ENCODE results near the gene IGLL5.

The IGLL5 gene

GRCh38 chr22:22928666-22929380 is 41.2 kb downstream of the IGLL5 start:
- no peak for DNase-seq

DNA sequence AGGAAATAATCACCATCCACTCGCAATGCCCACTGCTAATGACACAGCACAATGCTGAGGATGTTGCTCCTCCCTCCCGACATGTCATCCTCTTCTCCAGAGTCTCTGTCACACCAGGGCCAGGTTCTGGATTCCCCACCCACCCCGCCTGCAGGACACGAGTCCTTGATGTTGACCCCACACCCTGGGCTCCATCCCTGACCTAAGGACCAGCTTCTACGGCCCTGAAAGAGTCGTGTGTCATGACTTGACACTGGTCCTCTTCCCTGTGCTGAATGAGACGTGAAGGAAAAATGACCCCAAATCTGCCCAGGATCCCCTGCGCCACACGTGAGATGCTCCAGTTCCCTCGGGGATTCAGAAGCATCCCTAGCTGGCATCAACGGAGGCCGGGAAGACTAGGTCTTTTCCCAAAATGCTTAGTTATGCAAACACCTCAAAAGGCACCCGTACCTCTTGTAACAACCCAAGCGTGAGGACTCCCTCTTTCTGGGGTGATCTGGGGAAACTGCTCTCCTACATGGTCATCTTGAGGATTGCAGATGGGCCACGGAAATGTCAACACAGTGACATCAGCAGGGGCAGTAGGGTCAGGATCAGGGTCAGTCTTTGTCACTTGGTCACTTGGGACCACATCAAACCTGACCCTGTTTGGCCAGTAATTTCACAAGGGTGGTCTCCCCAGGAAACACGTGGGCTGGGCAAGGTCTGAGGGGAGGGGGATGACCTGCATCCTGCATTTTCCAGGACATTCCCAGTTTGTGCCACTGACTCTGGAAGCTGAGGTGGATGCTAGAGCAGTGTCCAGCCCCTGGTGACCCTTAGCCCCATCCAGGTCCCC is 42.0 kb downstream of the IGLL5 start:
- DNase-seq: no peak

- DNase-seq: no peak
Observed at GRCh38 chr22:22930222-22930497, 42.5 kb downstream of the IGLL5 start.

DNA sequence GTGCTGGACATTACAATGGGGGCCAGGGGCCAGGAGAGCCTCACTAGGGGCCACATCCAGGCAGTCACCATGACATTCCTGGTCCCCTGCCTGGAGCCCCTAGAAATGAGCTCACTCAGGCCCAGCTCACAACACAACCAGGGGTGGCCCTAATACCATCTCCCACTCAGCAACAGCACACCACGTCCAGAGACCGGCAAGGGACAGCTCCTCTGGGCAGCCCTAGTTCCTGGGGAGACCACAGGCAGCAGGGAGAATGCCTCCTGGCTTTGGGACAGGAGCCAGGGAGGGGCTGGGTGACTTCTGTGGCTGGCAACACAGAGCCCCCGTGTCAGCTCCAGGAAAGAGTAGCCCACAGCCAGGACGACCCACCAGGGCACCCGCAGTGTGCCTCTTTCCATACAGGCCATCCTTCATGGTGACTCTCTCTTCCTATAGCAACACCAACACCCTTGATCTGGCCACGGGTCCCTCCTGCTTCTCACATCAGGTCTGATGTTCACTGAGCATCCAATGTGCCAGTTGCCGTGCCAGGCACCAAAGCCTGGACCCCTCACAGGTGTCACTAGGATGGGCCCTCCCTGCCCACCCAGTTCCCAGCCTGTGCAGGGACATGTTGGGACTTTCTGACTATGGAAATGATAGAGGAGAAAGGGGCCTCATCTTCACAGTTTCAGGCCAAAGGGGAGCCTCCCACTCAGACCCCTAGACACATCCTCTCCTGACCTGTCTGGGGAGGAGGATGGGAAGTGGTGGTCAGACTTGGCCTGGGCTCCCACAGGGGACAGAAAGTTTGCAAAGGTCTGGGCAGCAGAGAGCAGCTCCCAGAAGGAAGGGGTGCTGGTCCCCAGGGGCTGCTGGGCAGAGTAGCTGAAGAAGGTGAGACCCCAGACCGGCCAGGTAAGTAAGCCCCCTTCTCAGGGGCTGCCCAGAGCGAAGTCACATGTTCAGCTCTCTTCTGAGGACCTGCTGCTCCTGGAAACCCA is 43.2 kb downstream of the IGLL5 start:
- DNase-seq: no peak

DNA sequence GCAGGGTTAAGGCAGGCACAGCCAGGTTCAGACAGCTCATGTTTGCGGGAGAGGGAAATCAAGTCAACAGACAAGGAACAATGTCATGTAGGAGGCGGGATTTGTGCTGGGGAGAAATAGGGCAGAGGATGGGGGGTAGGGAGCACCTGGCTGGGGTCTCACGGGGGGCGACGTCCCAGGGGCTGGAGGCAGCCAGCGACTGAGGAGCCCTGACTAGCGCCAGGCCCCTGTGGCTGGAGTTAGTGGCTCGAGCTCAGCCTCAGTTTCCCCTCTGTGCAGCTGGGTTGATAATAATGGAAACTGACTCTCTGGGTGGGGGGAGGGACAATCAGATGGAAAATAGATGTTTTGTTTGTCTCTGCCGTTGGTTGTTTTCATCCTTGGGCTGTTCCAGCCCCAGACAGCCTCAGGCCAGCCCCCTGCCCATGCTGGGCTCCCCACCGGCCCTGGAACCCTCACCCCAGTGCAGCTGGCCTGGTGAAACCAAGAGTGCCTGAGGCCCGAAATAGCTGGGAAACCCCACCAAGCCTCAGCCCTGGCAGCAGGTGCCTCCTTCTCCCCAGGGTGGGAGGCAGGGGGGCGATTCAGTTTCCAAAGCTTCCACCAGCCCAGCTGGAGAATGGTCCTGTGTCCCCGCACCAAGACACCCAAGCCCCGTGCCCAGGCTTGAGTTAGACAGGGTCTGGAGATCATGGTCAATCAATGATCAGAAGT is 44.1 kb downstream of the IGLL5 start:
- no peak for DNase-seq

DNA sequence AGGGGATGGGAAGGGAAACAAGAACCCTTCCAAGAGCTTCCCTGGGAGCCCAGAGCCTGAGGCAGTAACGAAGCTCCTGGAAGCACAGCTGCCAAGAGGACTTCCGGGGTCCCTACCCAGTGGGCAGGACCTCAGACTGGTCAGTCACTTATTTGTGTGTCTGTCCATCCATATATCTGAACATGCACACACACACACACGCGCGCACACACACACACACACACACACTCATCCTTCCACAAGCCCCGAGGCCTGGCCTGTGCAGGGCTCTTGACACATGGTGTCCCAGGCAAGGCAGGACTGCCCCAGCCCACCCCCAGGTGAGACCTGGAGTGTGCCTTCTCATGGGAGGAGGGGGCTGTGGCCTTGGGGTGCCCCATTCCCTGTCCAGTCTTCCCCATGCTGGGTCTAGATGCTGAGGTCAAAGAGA is 44.9 kb downstream of the IGLL5 start:
- DNase-seq: no peak

GRCh38 chr22:22933100-22933806 is 45.6 kb downstream of the IGLL5 start:
- no peak for DNase-seq

GRCh38 chr22:22933807-22934542 is 46.4 kb downstream of the IGLL5 start:
- DNase-seq: no peak

- DNase-seq: no peak
Observed at GRCh38 chr22:22934543-22935055, 47.0 kb downstream of the IGLL5 start.

GRCh38 chr22:22935056-22935545 is 47.5 kb downstream of the IGLL5 start:
- no peak for DNase-seq

DNA sequence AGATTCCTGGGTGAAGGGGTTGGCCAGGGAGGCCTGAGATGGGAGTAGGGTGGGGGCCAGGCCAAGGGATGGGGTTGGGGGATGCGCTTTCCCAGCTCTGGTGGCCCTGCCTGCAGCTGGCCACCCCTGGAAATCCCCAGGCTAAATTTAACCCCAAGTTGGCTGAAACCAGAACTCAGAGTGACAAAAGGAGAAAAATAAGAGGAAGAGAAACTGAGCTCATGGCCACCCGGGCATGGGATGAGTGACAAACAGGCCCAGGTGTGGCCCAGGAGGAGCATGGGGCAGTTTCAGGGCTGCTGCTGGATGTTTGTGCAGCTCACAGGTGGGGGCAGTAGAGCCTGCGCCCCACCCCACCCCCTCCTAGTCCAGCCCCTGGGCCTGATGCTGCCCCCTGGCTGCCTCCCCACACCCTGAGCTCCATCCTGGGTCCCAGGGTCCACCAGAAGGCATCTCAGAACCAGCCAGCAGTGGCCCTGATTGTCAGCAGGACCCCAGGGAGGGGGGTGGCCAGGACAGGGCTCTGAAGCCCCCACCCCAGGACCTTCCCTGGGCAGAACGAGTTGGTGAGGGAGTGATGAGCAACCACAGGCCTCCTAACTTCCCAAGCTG is 48.0 kb downstream of the IGLL5 start:
- DNase-seq: no peak

- DNase-seq: no peak
Observed at GRCh38 chr22:22936180-22936914, 48.7 kb downstream of the IGLL5 start.

DNA sequence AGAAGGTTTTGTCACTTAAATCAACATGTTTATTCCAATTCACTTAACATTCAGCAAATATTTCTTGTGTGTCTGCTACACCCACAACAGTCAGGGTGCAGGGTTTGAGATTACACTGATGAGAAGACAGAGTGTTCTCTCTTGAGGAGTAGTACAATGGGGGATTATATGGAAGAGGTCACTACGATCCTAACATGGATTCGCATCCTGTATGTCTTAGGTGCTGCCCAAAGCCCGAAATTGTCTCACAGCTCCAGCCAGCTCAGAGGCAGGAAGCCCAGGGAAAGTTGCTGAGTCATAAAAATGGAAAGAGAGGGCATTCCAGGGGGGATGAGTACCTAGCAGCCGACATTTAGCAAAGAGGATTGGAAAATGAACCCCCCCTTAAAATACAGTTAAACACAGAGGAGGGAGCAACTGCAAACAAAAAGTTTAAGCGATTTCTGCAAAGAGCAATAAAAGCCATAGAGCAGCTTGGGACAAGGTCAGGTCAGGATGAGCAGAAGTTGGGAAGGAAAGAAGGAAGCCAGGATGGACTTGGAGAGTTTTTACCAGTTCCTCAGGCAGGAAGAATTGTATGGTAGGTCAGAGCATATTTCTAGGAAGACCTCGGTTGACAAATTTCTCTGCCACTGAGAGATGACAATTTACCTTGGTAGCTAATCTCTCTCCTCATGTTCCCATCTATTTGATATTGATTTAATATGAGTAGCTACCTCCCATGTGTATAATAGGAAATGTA is 49.5 kb downstream of the IGLL5 start:
- no peak for DNase-seq

DNA sequence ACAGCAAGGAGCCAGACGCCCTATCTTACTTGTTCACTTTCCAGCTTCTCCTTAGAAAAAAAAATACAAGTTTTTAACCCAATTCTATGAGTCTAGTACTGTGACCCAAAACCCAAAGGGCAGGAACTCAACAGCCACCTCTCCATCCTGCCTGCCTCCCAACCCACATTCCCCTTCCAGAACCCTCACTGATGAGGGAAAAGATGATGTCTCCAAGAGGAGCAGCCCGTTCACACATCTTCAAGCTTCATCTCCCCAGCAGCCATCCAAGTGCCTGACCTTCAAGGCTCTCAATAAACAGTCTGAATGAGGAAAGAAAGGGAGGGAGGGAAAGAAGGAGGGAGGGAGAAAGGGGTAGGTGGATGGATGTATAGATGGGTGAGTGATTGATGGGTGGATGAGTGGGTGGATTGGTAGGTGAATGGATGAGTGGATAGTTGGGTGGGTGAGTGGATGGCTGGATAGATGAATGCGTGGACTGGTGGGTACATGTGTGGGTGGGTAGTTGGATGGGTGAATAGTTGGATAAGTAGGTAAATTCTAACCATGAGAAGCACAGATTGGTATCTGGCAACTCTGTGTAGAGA is 50.4 kb downstream of the IGLL5 start:
- DNase-seq: no peak

DNA sequence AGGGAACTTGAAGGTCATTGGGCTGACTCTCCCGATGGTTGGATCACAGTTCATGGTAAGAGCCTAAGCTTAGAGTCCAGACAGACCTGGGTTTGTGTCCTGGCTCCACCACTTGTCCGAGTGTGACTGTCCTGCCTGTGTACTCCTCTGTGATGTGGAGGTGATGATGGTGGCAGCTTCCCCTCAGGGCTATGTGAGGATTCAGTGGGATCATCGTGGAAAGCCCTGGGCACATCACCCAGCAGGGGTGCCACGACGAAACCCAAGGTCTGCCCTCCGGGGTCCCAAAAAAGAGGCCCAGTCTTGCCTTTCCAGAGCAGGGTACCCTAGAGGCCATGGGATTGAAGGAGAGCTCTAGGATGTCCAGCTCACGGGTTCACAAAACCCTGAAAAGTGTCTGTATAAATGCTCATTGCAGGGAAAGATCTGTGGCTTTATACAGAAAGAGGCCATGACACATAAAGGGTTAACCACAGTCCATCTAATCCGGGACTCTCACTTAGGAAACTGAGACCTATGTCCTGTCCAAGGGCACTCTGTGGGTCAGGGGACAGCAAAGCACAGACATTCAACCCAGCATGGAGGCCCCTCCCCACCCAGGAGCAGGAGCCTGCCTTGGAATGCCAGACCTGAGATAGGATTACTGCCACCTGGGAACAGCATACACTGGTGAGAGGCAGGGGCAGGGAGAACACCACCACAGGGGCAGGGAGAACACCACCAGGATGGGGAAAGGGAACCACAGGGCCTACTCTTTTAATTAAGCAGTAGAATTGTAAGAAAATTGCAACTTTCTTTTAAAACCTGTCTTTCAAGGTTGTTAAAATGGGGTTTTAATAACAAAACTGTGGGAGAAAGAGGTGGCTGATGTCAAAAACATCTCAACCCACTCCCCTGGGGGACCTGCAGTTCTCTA is 51.3 kb downstream of the IGLL5 start:
- no peak for DNase-seq

DNA sequence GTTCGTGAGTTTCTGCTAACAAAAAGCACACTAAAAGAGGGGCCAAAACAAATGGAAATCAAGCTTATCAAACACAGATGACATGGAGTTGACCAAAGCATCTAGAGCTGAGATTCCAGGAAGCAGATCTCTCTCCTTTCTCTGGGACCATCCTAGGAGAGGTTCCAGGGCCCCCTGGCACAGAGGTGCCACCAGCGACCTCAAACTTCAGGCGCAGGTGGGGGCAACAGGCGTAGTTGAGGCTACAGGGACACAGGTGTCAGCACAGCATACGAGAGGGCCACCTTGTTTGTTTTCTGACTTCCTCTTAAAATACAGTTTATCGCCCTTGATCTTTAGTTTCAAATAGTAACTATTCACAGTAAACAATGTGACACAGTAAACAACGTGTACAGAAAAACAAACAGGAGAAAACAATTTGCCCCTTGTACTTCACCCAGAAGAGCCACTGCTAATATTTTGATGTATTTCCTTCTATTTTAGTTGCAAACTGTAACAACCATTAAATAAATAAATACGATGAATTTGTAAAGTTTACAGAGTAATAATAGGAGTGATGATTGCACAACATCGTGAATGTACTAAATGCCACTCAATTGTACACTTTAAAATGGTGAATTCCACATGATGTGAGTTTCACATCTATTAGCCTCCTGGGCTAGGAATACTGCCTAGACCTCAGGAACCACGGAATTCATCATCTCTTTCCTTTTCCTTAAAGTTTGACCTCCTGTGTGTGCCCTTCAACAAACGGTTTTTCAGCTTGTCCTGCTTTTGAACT is 52.2 kb downstream of the IGLL5 start:
- DNase-seq: no peak
